HepG2 (cell line): ENCODE data around the gene SQSTM1.

Experiments used
- EZH2 ChIP-seq: conservative IDR thresholded peaks from 2 replicates; pipeline ENCODE4 v1.6.1; 2012; ENCODE audit warnings: mild to moderate bottlenecking, low read depth, low read length, moderate library complexity
- KDM5A ChIP-seq: fragments of 200-600 bp; sonication (generic); IDR thresholded peaks from 2 replicates; pipeline ENCODE4 v1.7.0; 2018; ENCODE audit warnings: antibody characterized with exemption, mild to moderate bottlenecking, low read length, borderline replicate concordance
- NR3C1 ChIP-seq: sonication (generic); formaldehyde crosslinking; IDR thresholded peaks from 2 replicates; pipeline ENCODE4 v1.4.0; 2020; ENCODE audit warnings: missing genetic modification reagents
- RFX5 ChIP-seq: IDR thresholded peaks from 2 replicates; pipeline ENCODE4 v1.6.1; 2011; ENCODE audit warnings: low read depth, low read length, improper control_type of control experiment
- SETDB1 ChIP-seq: sonication (generic); formaldehyde crosslinking; IDR thresholded peaks from 2 replicates; pipeline ENCODE4 v1.5.1; 2020; ENCODE audit warnings: missing genetic modification reagents, mild to moderate bottlenecking, borderline replicate concordance
- THAP11 ChIP-seq: IDR thresholded peaks from 2 replicates; pipeline ENCODE4 v1.6.1; 2016; ENCODE audit warnings: missing biosample characterization, missing genetic modification reagents
- ZBTB1 ChIP-seq: sonication (generic); formaldehyde crosslinking; IDR thresholded peaks from 2 replicates; pipeline ENCODE4 v1.4.0; 2020; ENCODE audit warnings: missing genetic modification reagents, borderline replicate concordance
- ZBTB20 ChIP-seq: sonication (generic); formaldehyde crosslinking; IDR thresholded peaks from 2 replicates; pipeline ENCODE4 v1.8.1; 2023; ENCODE audit warnings: missing genetic modification reagents, low read depth, mild to moderate bottlenecking, borderline replicate concordance
- ZNF44 ChIP-seq: sonication (generic); formaldehyde crosslinking; IDR thresholded peaks from 2 replicates; pipeline ENCODE4 v1.5.1; 2020; ENCODE audit warnings: mild to moderate bottlenecking, missing genetic modification reagents
- TF ChIP-seq, protein P1 (sequence below): sonication (generic); formaldehyde crosslinking; IDR thresholded peaks from 2 replicates; pipeline ENCODE4 v1.4.0; 2020; ENCODE audit warnings: missing genetic modification reagents
- TF ChIP-seq, protein P2 (sequence below): sonication (generic); formaldehyde crosslinking; IDR thresholded peaks from 2 replicates; pipeline ENCODE4 v1.4.0; 2020; ENCODE audit warnings: missing genetic modification reagents, borderline replicate concordance
- TF ChIP-seq, protein P3 (sequence below): sonication (generic); formaldehyde crosslinking; IDR thresholded peaks from 2 replicates; pipeline ENCODE4 v1.5.0; 2020; ENCODE audit warnings: mild to moderate bottlenecking, missing genetic modification reagents, moderate library complexity
- TF ChIP-seq, protein P4 (sequence below): sonication (generic); formaldehyde crosslinking; IDR thresholded peaks from 2 replicates; pipeline ENCODE4 v1.5.1; 2020; ENCODE audit warnings: missing genetic modification reagents, mild to moderate bottlenecking, borderline replicate concordance
- TF ChIP-seq, protein P5 (sequence below): IDR thresholded peaks from 2 replicates; pipeline ENCODE4 v1.6.1; 2016; ENCODE audit warnings: low read depth, control low read depth

DNA sequence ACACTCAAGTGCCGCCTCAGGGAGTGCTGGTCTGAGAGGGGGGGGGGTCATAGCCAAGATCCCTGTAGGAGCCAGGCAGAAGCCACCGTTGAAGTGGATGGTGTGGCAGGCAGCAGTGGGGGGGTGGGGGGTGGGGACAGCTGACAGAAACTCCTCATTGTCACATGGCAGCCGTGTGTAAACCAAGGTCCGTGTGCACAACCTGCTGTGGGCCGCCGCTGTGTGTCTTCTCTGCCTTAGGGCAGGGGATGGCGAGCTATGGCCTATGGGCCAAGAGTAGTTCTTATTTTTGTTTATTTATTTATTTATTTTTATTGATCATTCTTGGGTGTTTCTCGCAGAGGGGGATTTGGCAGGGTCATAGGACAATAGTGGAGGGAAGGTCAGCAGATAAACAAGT, 13.4 kb downstream of the SQSTM1 start:
- no peak for TF ChIP-seq SETDB1 (CRISPR knock-in tag)
- no peak for TF ChIP-seq NR3C1 (CRISPR knock-in tag)
- TF ChIP-seq, protein P1, sequence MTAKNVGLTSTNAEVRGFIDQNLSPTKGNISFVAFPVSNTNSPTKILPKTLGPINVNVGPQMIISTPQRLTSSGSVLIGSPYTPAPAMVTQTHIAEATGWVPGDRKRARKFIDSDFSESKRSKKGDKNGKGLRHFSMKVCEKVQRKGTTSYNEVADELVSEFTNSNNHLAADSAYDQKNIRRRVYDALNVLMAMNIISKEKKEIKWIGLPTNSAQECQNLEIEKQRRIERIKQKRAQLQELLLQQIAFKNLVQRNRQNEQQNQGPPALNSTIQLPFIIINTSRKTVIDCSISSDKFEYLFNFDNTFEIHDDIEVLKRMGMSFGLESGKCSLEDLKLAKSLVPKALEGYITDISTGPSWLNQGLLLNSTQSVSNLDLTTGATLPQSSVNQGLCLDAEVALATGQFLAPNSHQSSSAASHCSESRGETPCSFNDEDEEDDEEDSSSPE: no peak
- TF ChIP-seq, protein P2, sequence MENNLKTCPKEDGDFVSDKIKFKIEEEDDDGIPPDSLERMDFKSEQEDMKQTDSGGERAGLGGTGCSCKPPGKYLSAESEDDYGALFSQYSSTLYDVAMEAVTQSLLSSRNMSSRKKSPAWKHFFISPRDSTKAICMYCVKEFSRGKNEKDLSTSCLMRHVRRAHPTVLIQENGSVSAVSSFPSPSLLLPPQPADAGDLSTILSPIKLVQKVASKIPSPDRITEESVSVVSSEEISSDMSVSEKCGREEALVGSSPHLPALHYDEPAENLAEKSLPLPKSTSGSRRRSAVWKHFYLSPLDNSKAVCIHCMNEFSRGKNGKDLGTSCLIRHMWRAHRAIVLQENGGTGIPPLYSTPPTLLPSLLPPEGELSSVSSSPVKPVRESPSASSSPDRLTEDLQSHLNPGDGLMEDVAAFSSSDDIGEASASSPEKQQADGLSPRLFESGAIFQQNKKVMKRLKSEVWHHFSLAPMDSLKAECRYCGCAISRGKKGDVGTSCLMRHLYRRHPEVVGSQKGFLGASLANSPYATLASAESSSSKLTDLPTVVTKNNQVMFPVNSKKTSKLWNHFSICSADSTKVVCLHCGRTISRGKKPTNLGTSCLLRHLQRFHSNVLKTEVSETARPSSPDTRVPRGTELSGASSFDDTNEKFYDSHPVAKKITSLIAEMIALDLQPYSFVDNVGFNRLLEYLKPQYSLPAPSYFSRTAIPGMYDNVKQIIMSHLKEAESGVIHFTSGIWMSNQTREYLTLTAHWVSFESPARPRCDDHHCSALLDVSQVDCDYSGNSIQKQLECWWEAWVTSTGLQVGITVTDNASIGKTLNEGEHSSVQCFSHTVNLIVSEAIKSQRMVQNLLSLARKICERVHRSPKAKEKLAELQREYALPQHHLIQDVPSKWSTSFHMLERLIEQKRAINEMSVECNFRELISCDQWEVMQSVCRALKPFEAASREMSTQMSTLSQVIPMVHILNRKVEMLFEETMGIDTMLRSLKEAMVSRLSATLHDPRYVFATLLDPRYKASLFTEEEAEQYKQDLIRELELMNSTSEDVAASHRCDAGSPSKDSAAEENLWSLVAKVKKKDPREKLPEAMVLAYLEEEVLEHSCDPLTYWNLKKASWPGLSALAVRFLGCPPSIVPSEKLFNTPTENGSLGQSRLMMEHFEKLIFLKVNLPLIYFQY (CRISPR knock-in tag): no peak
- TF ChIP-seq KDM5A: no peak
- TF ChIP-seq EZH2: no peak
- TF ChIP-seq, protein P3, sequence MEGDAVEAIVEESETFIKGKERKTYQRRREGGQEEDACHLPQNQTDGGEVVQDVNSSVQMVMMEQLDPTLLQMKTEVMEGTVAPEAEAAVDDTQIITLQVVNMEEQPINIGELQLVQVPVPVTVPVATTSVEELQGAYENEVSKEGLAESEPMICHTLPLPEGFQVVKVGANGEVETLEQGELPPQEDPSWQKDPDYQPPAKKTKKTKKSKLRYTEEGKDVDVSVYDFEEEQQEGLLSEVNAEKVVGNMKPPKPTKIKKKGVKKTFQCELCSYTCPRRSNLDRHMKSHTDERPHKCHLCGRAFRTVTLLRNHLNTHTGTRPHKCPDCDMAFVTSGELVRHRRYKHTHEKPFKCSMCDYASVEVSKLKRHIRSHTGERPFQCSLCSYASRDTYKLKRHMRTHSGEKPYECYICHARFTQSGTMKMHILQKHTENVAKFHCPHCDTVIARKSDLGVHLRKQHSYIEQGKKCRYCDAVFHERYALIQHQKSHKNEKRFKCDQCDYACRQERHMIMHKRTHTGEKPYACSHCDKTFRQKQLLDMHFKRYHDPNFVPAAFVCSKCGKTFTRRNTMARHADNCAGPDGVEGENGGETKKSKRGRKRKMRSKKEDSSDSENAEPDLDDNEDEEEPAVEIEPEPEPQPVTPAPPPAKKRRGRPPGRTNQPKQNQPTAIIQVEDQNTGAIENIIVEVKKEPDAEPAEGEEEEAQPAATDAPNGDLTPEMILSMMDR (CRISPR knock-in tag): no peak
- TF ChIP-seq ZBTB1 (CRISPR knock-in tag): no peak
- no peak for TF ChIP-seq ZNF44 (CRISPR knock-in tag)
- no peak for TF ChIP-seq RFX5
- TF ChIP-seq, protein P4, sequence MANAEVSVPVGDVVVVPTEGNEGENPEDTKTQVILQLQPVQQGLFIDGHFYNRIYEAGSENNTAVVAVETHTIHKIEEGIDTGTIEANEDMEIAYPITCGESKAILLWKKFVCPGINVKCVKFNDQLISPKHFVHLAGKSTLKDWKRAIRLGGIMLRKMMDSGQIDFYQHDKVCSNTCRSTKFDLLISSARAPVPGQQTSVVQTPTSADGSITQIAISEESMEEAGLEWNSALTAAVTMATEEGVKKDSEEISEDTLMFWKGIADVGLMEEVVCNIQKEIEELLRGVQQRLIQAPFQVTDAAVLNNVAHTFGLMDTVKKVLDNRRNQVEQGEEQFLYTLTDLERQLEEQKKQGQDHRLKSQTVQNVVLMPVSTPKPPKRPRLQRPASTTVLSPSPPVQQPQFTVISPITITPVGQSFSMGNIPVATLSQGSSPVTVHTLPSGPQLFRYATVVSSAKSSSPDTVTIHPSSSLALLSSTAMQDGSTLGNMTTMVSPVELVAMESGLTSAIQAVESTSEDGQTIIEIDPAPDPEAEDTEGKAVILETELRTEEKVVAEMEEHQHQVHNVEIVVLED (CRISPR knock-in tag): no peak
- no peak for TF ChIP-seq ZBTB20
- TF ChIP-seq THAP11: no peak
- TF ChIP-seq, protein P5, sequence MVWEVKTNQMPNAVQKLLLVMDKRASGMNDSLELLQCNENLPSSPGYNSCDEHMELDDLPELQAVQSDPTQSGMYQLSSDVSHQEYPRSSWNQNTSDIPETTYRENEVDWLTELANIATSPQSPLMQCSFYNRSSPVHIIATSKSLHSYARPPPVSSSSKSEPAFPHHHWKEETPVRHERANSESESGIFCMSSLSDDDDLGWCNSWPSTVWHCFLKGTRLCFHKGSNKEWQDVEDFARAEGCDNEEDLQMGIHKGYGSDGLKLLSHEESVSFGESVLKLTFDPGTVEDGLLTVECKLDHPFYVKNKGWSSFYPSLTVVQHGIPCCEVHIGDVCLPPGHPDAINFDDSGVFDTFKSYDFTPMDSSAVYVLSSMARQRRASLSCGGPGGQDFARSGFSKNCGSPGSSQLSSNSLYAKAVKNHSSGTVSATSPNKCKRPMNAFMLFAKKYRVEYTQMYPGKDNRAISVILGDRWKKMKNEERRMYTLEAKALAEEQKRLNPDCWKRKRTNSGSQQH (CRISPR knock-in tag): no peak
